NCI-H526 (cell line): Measurements from ENCODE around the gene LRTM2.

ENCODE experiments used
- DNase-seq, 2 experiments: peaks; one replicate each; lab custom pipeline; 2025; lab: John Stamatoyannopoulos, UW

LRTM2 gene

DNA sequence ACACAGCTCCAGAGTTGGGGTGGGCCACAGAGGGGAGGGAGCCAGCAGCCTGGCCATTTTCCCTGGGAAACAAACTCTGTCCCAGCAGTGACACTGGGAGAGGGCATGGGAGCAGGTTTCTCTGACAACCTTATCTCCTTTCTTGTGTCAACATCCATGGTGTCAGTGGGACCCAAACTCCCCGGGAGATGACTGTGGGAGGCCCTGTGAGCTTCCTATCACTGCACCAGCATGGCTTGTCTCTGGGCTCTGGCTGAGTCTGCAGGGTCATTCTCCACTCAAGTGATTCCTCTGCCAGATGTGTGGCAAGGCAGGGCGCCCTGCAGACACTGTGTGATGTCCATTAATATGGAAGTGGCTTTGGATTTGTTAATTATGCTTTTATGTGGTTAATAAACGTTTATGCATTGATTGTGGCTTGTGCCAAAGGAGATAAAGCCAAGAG lies 10.1 kb downstream of the LRTM2 start:
- DNase-seq, result no peak

DNA sequence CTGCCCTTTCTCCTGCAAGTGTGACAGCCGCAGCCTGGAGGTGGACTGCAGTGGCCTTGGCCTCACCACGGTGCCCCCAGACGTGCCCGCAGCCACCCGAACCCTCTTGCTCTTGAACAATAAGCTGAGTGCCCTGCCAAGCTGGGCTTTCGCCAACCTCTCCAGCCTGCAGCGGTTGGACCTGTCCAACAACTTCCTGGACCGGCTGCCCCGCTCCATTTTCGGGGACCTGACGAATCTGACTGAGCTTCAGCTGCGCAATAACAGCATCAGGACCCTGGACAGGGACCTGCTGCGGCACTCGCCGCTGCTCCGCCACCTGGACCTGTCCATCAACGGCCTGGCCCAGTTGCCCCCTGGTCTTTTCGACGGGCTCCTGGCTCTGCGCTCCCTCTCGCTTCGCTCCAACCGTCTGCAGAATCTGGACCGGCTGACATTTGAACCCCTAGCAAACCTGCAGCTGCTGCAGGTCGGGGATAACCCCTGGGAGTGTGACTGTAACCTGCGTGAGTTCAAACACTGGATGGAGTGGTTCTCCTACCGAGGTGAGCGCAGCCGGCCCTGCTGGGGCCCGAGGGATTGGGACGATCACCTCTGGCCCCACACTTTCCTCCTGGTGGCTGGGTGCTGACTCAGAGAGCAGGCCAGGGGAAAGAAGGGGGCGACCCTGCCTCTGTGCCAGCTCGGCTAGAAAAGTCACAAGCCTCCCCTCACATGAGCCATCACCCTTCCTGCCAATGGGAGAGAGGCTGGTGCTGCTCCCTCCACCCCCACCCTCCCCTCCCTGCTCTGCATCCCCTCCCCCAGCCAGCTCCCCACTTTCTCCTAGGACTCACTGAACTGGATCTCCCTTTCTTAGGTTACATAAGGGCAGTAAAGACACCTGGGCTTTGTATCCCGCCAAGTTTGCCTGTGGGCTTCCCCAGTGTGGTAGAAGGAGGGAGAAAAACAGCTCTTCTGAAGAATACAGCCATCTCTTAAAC lies 10.9 kb downstream of the LRTM2 start:
- DNase-seq, result no peak

DNA sequence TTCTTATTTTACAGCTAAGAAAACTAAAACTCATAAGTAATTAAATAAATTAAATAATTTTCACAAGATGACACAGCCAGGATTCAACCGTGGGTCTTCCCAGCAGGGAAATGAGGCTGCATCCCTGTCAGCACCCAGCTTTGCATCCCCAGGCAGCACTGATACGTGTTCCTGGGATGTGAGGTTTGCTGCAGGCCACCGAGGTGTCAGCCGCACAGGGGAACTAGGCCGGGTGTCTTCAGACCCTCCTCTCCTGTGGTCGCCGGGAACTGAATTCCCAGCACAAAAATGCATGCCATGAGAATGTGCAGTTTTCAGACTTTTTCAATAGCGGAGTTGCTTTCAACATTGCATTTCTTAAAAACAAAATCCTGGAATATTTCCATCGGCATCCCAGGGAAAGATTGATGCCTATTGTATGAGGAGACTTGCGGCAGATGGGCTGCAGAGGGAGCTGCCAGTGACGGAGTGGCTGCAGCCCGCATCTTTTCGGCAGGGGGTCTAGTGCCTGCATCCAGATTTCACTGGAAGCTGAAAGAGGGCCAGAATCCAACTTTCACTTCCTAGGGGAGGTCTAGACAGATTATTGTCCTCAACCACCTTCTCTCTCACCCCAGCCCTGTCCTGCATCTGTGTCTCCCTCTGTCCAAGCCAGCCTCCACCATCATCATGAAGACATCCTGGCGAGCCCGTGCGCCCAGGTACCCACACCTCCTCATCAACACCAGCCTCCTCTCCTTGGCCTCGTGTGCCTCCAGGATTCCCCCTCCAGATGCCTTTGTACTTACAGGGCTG lies 12.6 kb downstream of the LRTM2 start:
- DNase-seq, result no peak

DNA sequence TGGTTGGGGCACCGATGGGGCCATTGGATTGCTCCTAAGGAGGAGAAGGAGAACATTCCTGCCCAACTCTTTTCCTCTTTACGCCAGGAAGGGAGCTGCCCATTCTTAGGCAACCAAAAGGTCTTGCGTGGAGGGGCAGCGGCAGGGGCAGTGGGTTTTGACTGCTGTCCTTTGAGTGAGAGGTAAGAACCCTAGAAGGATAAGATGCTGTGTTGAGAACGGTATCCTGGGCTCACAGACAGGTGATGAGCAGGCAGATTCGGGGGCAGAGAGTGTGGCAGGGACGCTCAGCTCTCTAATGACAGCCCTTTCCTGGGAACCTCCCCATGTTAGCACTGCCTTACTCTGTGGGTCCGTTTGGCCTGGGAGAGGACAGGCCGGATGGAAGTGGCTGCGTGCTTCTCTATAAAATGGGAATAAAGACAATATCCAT lies 13.2 kb downstream of the LRTM2 start:
- DNase-seq, result no peak

DNA sequence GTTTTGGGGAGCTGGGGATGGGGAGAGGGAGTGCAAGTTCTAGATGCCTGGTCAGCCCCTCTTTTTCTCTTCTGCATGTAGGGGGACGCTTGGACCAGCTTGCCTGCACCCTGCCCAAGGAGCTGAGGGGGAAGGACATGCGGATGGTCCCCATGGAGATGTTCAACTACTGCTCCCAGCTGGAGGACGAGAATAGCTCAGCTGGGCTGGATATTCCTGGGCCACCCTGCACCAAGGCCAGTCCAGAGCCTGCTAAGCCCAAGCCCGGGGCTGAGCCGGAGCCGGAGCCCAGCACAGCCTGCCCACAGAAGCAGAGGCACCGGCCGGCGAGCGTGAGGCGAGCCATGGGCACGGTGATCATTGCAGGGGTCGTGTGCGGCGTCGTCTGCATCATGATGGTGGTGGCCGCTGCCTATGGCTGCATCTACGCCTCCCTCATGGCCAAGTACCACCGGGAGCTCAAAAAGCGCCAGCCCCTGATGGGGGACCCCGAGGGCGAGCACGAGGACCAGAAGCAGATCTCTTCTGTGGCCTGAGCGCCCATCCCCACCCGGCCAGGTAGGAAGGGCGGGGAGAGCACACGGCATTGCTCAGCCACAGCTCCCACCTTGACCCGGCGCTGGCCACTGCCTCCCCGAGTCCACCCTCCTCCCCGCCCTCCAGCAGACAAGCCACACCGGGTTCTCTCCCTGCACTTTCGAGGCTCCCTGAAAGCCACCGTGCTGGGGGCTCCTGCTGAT lies 14.0 kb downstream of the LRTM2 start:
- DNase-seq, result no peak

DNA sequence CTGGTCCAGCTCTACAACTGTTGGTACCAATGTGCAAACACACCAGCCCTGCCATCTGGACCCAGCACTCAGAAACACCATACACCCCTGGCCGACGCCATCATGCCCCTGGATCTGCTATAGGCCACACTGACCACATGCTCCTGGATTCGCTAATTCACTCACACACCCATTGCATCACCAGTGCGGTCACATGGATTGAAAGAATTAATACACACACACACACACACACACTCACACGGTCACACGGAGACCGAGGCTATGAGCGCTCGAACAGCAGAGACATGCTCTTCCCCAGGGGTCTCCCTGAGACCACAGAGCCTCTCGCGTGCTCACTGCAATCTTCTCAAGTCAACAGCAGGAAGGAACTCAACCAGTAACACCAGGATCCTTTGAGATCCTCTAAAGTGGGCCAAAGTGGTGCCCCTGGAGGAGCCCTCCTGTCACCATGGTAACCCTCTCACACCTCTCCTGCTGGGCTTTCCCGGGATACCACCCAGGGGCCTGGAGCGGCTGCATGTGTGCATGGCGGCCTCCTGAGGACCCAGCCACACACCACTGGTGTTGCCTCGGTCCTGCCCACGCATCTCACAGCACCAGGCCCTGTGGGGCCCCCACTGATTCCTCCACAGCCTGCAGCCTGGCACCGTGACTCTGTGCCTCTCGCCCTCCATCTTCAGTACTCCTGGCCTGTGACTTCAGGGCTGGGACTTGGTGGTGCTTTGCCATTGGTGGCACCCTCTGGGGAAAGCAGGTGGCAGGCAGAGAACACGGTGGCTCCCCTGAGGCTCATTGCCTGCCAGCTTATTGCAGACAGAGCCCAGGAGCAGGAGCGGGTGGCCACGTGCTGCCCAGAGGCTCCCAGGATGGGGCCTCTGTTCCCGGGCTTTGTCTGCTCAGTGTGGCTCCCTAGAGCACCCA lies 15.1 kb downstream of the LRTM2 start:
- DNase-seq, result peak in 1 of 2 experiments; percentile 22

DNA sequence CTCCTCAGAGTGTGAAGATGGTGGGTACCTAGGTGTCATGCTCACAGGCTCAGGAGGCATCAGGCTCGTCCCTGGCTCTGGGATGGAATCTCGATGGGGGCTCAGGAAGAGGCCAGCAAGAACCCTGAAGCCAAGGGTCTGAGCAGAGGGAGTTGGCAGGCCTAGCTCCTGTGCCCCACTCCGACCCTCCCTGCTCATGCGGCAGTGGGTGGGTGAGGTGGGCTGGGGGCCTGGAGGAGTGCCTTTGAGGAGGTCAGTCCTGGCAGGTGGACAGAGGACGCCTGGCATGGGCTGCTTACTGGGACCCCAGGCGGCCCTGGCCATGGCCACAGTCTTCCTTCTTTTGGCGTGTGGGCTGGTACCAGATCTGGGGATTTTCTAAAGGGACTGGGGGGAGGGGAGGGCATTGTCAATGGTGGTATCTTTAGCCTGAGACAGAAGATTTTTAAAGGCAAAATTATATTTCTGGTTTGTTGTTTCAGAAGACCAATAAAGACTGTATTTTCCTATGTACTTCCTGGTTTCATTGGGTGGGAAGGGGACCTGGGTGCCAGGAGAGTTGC lies 16.0 kb downstream of the LRTM2 start:
- DNase-seq, result no peak

DNA sequence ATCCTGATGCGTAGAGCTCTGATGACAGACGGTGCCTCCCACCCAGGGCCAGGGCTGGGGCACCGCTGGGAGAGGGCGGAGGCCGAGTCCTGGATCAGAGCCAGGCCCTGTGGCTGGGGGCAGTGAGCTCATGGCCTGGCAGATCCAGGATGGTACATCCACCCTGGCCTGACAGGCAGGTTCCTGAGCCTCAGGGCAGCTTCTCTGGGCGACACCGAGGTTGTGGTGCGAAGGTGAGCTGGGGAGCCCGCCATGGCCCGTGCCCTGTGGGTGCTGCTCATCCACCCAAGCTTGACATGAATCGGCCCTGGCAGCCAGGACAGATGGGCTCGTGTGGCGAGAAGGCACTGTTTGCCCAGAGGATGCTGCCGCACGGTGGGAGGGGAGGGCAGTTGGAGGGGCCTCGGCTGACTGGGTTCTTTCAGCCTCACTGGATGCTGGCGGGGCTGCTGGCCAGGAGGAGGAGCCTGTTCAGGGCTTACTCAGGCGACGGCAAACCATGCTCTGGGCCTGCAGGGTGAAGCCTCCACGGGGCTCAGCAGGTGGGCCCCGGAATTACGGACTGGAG lies 16.6 kb downstream of the LRTM2 start:
- DNase-seq, result no peak

DNA sequence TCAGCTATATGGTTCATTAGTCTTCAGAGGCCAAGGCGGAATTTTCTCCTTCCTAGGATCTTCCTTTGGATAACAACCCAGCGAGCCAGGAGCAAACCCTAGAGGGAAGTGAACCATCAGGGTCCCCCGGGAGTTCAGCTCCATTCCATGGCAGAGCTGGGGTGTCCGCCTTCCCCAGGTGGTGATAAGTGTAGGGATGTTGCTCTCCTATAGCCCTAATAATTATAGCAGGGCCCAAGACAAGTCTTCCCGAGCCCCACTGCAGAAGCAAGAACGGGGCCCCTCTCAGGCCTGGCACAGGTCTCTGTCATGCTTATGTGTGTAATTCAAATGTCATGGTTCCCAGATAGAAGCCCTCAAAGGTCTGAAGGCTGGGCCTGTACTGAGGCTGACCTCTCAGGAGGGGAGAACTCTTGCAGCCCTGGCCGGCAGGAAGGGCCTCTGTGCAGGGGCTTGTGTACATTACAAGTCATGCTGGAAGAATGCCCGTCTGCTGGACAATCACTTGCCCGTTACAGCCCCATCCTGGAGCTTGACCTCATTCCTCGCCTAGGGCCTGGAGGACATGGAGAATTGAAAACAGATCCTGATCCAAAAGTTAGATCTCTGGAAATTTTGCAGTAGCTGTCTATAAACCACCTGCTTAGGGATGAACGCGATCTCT lies 17.3 kb downstream of the LRTM2 start:
- DNase-seq, result no peak

DNA sequence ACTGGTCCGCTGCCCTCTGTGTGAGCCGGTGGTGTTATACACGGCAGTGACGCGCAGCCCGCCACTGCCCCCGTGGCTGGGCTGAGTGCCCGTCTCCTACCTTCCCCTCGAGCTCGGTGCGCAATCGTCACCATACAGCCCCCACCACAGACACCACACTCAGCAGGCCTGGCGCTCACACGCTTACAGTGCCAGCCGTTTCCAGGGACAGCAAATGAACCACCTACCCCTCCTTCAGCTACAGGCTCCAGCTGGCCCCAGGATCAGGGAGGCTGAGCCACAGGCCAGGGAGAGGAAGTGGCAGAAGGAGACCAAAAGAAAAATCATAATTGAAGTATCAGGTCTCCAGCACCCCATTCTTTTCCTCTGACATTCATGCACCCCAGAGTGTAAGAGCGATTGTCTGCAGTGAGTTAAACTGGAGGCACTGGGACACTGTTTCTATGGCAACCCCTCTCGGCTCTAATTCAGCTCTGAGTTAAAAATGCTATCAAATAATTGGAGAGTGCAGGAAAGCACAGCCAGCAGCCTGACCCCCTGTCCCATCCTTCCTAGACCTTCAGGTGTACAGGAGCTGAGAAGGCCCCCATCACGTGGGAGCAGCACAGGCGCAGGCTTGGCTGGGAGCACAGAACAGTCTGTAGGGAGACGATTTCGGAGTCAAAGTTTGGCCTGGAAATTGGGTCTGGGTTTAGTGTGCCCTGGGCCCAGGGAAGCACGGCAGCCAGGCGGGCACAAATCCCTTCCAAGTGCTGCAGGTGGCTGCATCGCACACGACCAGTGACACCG lies 18.0 kb downstream of the LRTM2 start:
- no peak for DNase-seq

DNA sequence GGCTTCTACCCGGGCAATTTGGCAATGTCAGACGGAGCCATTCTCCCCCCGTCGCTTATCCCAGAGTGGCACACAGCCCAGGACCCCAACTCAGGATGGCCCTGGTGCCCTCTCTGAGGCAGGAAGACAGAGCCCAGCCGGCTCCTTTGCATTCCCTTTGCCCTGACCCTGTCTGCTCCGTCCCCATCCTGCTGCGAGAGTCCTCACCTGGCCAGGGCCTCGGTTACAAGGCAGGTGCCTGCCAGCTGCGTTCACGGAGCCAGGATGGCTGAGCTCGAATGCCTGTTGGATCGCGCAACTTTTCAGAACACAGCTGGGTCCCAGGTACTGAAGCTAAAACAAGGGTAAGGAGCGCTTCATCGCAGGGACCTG lies 18.6 kb downstream of the LRTM2 start:
- no peak for DNase-seq

DNA sequence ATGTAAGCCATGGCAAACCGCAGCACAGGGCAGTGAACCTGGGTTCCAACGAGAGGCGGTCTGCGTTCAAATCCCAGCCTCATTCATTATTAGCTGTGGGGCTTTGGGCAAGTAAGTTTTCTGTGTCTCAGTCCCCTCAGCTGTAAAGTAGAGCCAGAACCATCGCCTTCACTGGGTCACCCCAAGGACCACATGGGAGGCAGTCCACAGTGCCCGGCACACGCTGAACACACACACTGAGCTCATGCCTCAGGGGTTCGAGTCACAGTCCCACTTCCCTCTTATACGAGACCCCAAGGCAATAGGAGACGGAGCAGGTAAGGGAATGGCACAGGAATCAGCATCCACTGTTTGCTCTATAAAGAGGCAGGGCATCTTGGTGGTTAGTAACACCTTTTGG lies 19.1 kb downstream of the LRTM2 start:
- no peak for DNase-seq

DNA sequence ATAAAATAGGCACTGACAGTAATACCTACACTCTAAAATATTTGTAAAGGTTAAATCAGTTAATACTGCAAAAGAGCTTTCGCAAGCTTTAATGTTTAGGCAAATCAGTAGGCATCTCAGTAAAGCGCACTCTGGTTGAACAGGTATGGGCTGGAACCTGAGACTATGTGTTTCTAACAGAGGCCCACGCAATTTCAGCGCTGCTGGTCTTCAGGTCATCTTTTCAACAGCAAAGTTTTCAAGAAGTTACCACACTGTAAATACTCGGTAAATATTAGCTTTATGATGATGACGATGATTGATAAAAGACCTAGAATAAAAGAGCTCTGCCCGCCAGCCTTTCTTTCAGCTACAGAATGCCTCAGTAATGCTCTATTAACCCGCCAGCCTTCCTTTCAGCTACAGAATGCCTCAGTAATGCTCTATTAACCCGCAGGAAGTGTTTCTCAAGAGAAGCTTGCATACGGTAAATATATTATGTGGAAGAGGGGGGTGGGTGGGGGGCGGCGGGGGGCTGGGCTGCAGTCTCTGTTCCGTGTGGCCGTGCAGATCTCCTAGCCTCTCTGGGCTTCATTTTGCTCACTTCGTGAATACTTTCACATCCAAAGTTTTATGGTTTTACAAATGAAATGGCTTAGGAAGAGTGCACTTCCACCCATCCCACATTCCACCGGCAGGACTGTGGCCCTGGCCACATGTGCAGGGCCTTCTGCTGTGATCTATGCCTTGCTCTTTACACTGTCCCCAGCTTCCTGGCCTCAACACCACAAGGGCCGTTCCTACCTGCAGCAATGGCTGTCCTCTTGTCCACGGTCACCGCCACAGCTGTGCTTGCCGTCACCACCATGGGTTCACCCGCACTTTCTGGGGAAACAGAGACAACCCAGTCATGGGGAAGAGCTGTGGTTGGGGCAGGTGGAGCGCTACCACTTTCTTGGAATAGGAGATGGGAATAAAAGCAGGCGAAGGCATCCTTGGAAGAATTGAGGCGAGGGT lies 19.9 kb downstream of the LRTM2 start:
- peak in 1 of 2 experiments; percentile 43 for DNase-seq

DNA sequence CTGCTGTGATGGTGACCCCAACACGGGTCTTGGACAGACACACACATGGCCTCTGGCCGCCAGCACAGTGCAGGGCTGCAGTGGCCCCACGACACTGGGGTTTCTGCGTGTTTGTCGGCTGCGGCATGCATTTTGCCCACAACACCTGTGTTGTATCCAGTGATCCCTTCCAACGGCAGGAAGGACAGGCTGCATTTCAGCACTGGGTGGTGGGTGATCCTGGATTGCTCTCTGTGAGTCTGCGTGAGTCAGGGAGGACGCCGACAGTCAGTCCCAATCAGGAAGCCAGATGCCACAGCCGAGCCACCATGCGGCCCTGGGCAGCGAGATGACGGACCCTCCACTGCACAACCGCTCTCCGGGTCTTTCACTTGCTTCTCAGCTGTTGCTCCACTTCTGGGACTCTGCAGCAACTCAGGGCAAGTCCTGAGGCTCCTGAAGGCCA lies 20.6 kb downstream of the LRTM2 start:
- no peak for DNase-seq

DNA sequence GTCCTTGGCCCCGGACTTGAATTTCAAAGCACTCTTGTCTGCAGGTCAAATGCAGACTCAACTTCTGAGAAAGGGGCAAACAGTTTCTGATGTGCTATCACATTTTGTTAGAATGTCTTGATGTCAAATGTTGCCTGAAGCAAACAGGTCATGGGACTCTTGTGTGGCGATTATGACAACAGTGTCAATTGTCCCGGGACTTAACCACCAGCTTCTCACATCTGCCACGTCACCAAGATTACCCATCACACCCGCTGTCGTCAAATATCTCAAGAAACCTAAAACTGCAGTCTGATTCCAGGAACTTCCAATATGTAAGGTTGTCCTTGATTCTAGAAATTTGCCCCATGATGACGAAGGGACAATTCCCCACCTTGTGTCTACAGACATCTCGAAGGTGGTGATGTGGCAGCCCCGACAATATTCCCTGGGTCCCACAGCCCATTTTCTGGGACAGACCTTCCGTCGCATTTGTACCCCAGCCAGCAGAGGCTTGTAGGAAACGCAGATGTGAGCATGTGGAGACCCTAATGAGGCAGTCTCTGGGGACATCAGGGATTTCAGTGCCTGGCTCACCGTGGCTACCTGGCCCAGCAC lies 21.3 kb downstream of the LRTM2 start:
- no peak for DNase-seq

DNA sequence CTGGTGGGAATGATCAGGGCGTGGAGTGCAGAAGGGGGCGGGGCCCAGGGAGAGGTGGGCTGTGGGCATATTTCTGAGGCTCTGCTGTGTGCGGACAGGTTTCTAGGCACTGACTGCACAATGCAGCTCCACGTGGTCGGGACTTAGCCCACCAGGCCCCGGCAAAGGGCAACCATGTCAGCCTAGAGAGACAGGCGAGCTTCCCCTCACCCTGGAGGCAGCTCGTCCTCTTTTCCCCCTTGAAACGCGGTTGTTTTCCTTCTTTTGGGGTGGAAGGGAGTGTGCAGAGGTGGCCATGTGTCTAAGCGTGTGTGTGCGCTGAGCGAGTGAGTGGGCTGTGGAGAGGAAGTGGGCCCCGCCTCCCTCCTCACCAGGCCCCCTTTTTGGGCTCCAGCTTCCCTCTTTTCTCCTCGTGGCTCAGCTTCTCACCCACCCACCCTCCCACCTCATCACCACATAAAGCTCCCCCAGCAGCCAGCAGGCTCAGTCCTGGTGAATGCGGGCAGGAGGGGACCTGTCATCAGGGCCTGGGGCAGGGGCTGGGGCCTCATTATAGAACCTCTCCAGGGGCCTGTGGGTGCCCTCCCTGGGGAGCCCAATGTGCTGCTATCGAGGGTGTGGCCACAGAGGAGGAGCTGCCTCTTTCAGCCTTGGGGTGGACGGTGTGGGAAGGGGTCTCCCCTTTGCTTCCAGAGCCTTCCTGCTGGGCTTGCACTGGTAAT lies 22.0 kb downstream of the LRTM2 start:
- peak in 1 of 2 experiments; percentile 21 for DNase-seq
